ENCODE results near the gene FST. TPM values are rescaled to one million over a fixed set of nuclear protein-coding genes. Genes with fewer than 3 reads are reported as not detected.

The FST gene
- total and polyA plus RNA-seq, 10 of the 15 experiments (the other 5 are each of a cell fraction or from before 2014, with no cell fraction given), result 0.23 TPM; not detected in 9

GRCh38 chr5:53503562-53504218, 23.3 kb downstream of the FST start:
- Histone ChIP-seq H3K27ac (ENCODE audit: control insufficient read depth, insufficient read depth) (no peak overlapping the region), H3K36me3 (ENCODE audit: control insufficient read depth in 2 of 2, insufficient read depth in 2 of 2, low read length in 1 of 2) (no peaks in the 10 kb centered on the region), H3K79me2 (ENCODE audit: control insufficient read depth, insufficient read depth, low read length) (no peaks in the 10 kb centered on the region), H3K9me3 (replicated peaks; ENCODE audit: control insufficient read depth, insufficient read depth, low read length) (no peaks in the 10 kb centered on the region; the same call in 2 of the 3 replicates), H3K4me3 (no peak overlapping the region), H2AFZ (ENCODE audit: control insufficient read depth, low read depth, low read length) (no peak overlapping the region), H3K4me2 (ENCODE audit: control insufficient read depth, insufficient read depth) (no peak overlapping the region), H3K9ac (ENCODE audit: control insufficient read depth, insufficient read depth, low read length) (no peak overlapping the region), H4K20me1 (ENCODE audit: control insufficient read depth, insufficient read depth) (no peaks in the 10 kb centered on the region; the same call in 1 of the 2 replicates), H3K4me1 (ENCODE audit: control insufficient read depth, insufficient read depth, low read length) (no peaks in the 10 kb centered on the region), H3K27me3 (replicated peaks in 1 of 2; ENCODE audit: control insufficient read depth in 2 of 2, insufficient read depth in 2 of 2, low read length in 1 of 2) (no peaks in the 10 kb centered on the region)
- intact Hi-C loops (cut with micrococcal nuclease; ENCODE audit: unreplicated experiment) (no loop called here), in situ Hi-C loops (cut with MboI) (no loop called here)
- FAIRE-seq (no peak), ATAC-seq (no peak), DNase-seq (ENCODE audit: low read depth, low spot score) (no peak)
- ChIA-PET SMC1A (ENCODE audit: uncharacterized antibody, unreplicated experiment) (no interaction called here), RAD21 (ENCODE audit: unreplicated experiment) (no interaction called here), POLR2A (no interaction called here), CTCF (no interaction called here)
- 0% methylated on average over 3 of the region's 3 CpGs for WGBS (ENCODE audit: insufficient coverage, insufficient replicate concordance, low lambda C conversion rate, missing lambda C conversion rate)
- TF ChIP-seq EZH2 (IDR thresholded peaks at IDR 0.05; ENCODE audit: borderline replicate concordance, control insufficient read depth, low read depth, low read length) (no peak), ATF7 (IDR thresholded peaks at IDR 0.05; ENCODE audit: low read depth) (no peak), ZBED1 (IDR thresholded peaks at IDR 0.05; ENCODE audit: borderline replicate concordance) (no peak), REST (IDR thresholded peaks at IDR 0.05; ENCODE audit: low read depth, low read length) (no peak)
- no TSS peak for BruUV-seq (replicated peaks)

Data from GM12878 (cell line).